B cell (primary cell): Measurements from ENCODE around the gene NUFIP1.

Experiments used
- CTCF ChIP-seq: fragments of 200-600 bp; IDR thresholded peaks from one replicate; pipeline ENCODE4 v1.8.0; 2022; ENCODE audit warnings: antibody characterized with exemption, mild to moderate bottlenecking
- EZH2 ChIP-seq: IDR thresholded peaks from 2 replicates; pipeline ENCODE4 v1.6.1; 2012; ENCODE audit warnings: borderline replicate concordance, low read depth, mild to moderate bottlenecking, moderate library complexity, low read length; ENCODE audit not compliant: insufficient read depth, poor library complexity, severe bottlenecking

- TF ChIP-seq EZH2 (no peak), CTCF (no peak)
Observed at GRCh38 chr13:44968434-44968815, 20.8 kb downstream of the NUFIP1 start.
